ENCODE measurements around the gene SPNS1. TPM values are rescaled to one million over a fixed set of nuclear protein-coding genes. Genes with fewer than 3 reads are reported as not detected.

SPNS1 gene
- total RNA-seq, 1 experiment from 2014 or later: 61.3 TPM

- ChIA-PET CTCF (interaction anchor here (0.7 kb wide), 1 partner anchor 75 kb away, joined by 3 read pairs; no protein-coding TSS in a partner anchor), POLR2A (no interaction called here)
- DNase-seq: no peak
- no peaks in the 10 kb centered on the region for H3K9me3 ChIP-seq
- no peaks in the 10 kb centered on the region for H3K36me3 Mint-ChIP-seq (ENCODE audit: insufficient read depth, unreplicated experiment)
- peaks cover 6% of the 10 kb centered on the region for H3K4me1 Mint-ChIP-seq (ENCODE audit: low read depth, unreplicated experiment)
- H3K27ac Mint-ChIP-seq (ENCODE audit: unreplicated experiment): peak within 1 kb of the TSS; percentile 17
- no peaks in the 10 kb centered on the region for H3K4me1 ChIP-seq
- no peak within 1 kb of the TSS for H3K4me3 Mint-ChIP-seq (ENCODE audit: unreplicated experiment)
- H3K9me3 Mint-ChIP-seq (ENCODE audit: unreplicated experiment): no peaks in the 10 kb centered on the region
- TF ChIP-seq CTCF (IDR thresholded peaks at IDR 0.05; ENCODE audit: insufficient read depth in 1 of 2, low read depth in 1 of 2, low read length in 1 of 2, severe bottlenecking in 1 of 2, unreplicated experiment in 1 of 2): no peak
- H3K4me3 ChIP-seq (ENCODE audit: low read depth, low read length): no peak within 1 kb of the TSS
- BruUV-seq (replicated peaks): no TSS peak
- no peaks in the 10 kb centered on the region for H3K36me3 ChIP-seq (ENCODE audit: control insufficient read depth, insufficient read depth, low read length)
- intact Hi-C loops (cut with micrococcal nuclease; ENCODE audit: unreplicated experiment): no loop called here
- no peaks in the 10 kb centered on the region for H3K27me3 Mint-ChIP-seq (ENCODE audit: insufficient read depth, unreplicated experiment)
- no peaks in the 10 kb centered on the region for H3K27me3 ChIP-seq (replicated peaks; ENCODE audit: control insufficient read depth, insufficient read depth, low read length)
Observed at GRCh38 chr16:28931801-28932225, 42.8 kb upstream of the SPNS1 start, which contains the start of gene CD19. TSS of gene CD19 (plus strand) at chr16:28931971. CDS start at chr16:28932001, 30 bp downstream.

GRCh38 chr16:28932339-28933141, 42.0 kb upstream of the SPNS1 start:
- POLR2A ChIA-PET: no interaction called here
- no peak overlapping the region for H3K4me3 ChIP-seq (ENCODE audit: low read depth, low read length)
- H3K36me3 ChIP-seq (ENCODE audit: control insufficient read depth, insufficient read depth, low read length): no peaks in the 10 kb centered on the region
- no peaks in the 10 kb centered on the region for H3K4me1 ChIP-seq
- Mint-ChIP-seq H3K27ac (ENCODE audit: unreplicated experiment) (peak overlapping the region; percentile 17), H3K36me3 (ENCODE audit: insufficient read depth, unreplicated experiment) (no peaks in the 10 kb centered on the region), H3K27me3 (ENCODE audit: insufficient read depth, unreplicated experiment) (no peaks in the 10 kb centered on the region), H3K9me3 (ENCODE audit: unreplicated experiment) (no peaks in the 10 kb centered on the region), H3K4me3 (ENCODE audit: unreplicated experiment) (no peak overlapping the region), H3K4me1 (ENCODE audit: low read depth, unreplicated experiment) (peaks cover 6% of the 10 kb centered on the region)
- no peak for DNase-seq
- intact Hi-C loops (cut with micrococcal nuclease; ENCODE audit: unreplicated experiment): no loop called here
- H3K9me3 ChIP-seq: no peaks in the 10 kb centered on the region
- no peak for TF ChIP-seq CTCF (IDR thresholded peaks at IDR 0.05; ENCODE audit: insufficient read depth in 1 of 2, low read depth in 1 of 2, low read length in 1 of 2, severe bottlenecking in 1 of 2, unreplicated experiment in 1 of 2)
- CTCF ChIA-PET: no interaction called here
- no peaks in the 10 kb centered on the region for H3K27me3 ChIP-seq (replicated peaks; ENCODE audit: control insufficient read depth, insufficient read depth, low read length)
- no TSS peak for BruUV-seq (replicated peaks)

GRCh38 chr16:28933171-28933570, 41.4 kb upstream of the SPNS1 start:
- DNase-seq: no peak
- H3K4me1 ChIP-seq: no peaks in the 10 kb centered on the region
- CTCF ChIA-PET: no interaction called here
- Mint-ChIP-seq H3K9me3 (ENCODE audit: unreplicated experiment) (no peaks in the 10 kb centered on the region), H3K36me3 (ENCODE audit: insufficient read depth, unreplicated experiment) (no peaks in the 10 kb centered on the region), H3K27ac (ENCODE audit: unreplicated experiment) (peak overlapping the region; percentile 17), H3K4me1 (ENCODE audit: low read depth, unreplicated experiment) (peaks cover 6% of the 10 kb centered on the region), H3K4me3 (ENCODE audit: unreplicated experiment) (no peak overlapping the region), H3K27me3 (ENCODE audit: insufficient read depth, unreplicated experiment) (no peaks in the 10 kb centered on the region)
- no peaks in the 10 kb centered on the region for H3K9me3 ChIP-seq
- BruUV-seq (replicated peaks): no TSS peak
- intact Hi-C loops (cut with micrococcal nuclease; ENCODE audit: unreplicated experiment): no loop called here
- POLR2A ChIA-PET: no interaction called here
- no peak overlapping the region for H3K4me3 ChIP-seq (ENCODE audit: low read depth, low read length)
- TF ChIP-seq CTCF (IDR thresholded peaks at IDR 0.05; ENCODE audit: insufficient read depth in 1 of 2, low read depth in 1 of 2, low read length in 1 of 2, severe bottlenecking in 1 of 2, unreplicated experiment in 1 of 2): no peak
- no peaks in the 10 kb centered on the region for H3K36me3 ChIP-seq (ENCODE audit: control insufficient read depth, insufficient read depth, low read length)
- no peaks in the 10 kb centered on the region for H3K27me3 ChIP-seq (replicated peaks; ENCODE audit: control insufficient read depth, insufficient read depth, low read length)

Data from Caco-2 (cell line).